Activated naive CD4-positive, alpha-beta T cell treated with anti-CD3 and anti-CD28 coated beads for 36 hours (primary cell): ENCODE results near the gene OPCML. TPM values are rescaled to one million over a fixed set of nuclear protein-coding genes. Genes with fewer than 3 reads are reported as not detected.

Experiments
- CTCF ChIA-PET: fragments of 350-600 bp; sonication (Branson Sonifier 250); formaldehyde crosslinking; loops from one replicate; lab custom pipeline; 2021; ENCODE audit warnings: antibody characterized with exemption; lab: Charles Lee
- DNase-seq: peaks from one replicate; pipeline ENCODE4 v3.0.0-alpha.2; 2020
- H3K27ac Mint-ChIP-seq: one replicate; pipeline ENCODE4 v1.8.0; 2021; ENCODE audit warnings: mild to moderate bottlenecking, mixed read lengths
- H3K27me3 Mint-ChIP-seq: one replicate; pipeline ENCODE4 v1.8.0; 2021; ENCODE audit warnings: low read depth, mixed read lengths
- H3K36me3 Mint-ChIP-seq: one replicate; pipeline ENCODE4 v1.8.0; 2021; ENCODE audit warnings: low read depth, mixed read lengths
- H3K4me1 Mint-ChIP-seq: one replicate; pipeline ENCODE4 v1.8.0; 2021; ENCODE audit warnings: low read depth, mixed read lengths
- H3K4me3 Mint-ChIP-seq: one replicate; pipeline ENCODE4 v1.8.0; 2021; ENCODE audit warnings: mild to moderate bottlenecking, moderate library complexity, mixed read lengths
- H3K9me3 Mint-ChIP-seq: one replicate; pipeline ENCODE4 v1.8.0; 2021; ENCODE audit warnings: mixed read lengths
- intact Hi-C: fragments of 100-400 bp; cut with micrococcal nuclease; formaldehyde crosslinking; loops from one replicate; pipeline ENCODE4 v1.15.1; 2023
- total RNA-seq, 2 experiments: library from RNA; stranded (reverse); gene quantifications; one replicate each; pipeline ENCODE4 v1.2.3, GENCODE V29; 2021

OPCML gene
- total RNA-seq, 2 experiments from 2014 or later = not detected

DNA sequence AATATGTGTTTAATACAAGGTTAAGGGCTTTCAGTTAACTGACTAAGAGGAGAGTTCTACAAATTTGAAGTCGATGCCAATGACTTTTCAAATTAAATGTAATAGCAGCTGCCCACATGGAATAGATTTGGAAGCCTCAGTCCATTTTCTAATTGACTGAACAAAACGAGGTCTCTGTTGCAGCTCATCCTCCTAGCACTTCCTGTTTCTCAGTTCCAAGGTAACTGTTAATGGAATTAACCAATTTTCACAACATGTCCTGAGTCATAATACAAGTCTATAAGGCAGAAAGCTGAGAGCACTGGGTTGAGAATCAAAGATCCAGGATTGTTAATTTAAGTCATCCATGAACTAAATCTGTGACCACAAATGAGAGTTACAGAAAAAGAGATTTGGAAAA lies 177.2 kb downstream of the OPCML start:
- Mint-ChIP-seq H3K4me3 (no peak overlapping the region), H3K4me1 (no peaks in the 10 kb centered on the region), H3K27ac (no peak overlapping the region), H3K36me3 (no peaks in the 10 kb centered on the region), H3K9me3 (peaks cover 3% of the 10 kb centered on the region), H3K27me3 (no peaks in the 10 kb centered on the region)
- intact Hi-C loops = no loop called here
- CTCF ChIA-PET = interaction anchor here (0.6 kb wide), 1 partner anchor 711 kb away, joined by 3 read pairs; no protein-coding TSS in a partner anchor
- DNase-seq = no peak

GRCh38 chr11:133354069-133354468 lies 178.2 kb downstream of the OPCML start:
- DNase-seq = no peak
- CTCF ChIA-PET = no interaction called here
- Mint-ChIP-seq H3K4me1 (no peaks in the 10 kb centered on the region), H3K27ac (no peak overlapping the region), H3K27me3 (no peaks in the 10 kb centered on the region), H3K4me3 (no peak overlapping the region), H3K9me3 (peaks cover 3% of the 10 kb centered on the region), H3K36me3 (no peaks in the 10 kb centered on the region)
- intact Hi-C loops = no loop called here

DNA sequence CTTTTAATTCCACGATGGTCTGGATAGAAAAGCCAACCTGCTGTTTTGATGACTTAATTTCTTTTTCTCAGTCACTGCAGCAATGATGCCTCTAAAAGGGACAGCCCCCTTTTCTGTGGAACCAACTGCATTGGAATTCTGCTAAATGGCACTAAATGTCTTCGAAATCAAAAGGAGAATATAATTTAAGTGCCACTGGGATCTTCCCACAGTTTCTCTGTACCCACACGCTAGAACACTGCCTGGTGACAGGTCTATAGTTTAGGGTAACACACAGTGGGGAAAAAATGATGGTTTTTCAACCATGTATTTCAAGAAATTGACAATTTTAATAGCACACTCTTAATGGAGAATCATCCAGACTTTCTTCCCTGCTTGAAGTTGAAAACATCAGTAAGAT lies 182.3 kb downstream of the OPCML start:
- intact Hi-C loops = no loop called here
- DNase-seq = no peak
- Mint-ChIP-seq H3K4me3 (no peak overlapping the region), H3K27ac (no peak overlapping the region), H3K27me3 (no peaks in the 10 kb centered on the region), H3K36me3 (no peaks in the 10 kb centered on the region), H3K9me3 (peaks cover 3% of the 10 kb centered on the region), H3K4me1 (no peaks in the 10 kb centered on the region)
- CTCF ChIA-PET = no interaction called here

- no peaks in the 10 kb centered on the region for H3K4me1 Mint-ChIP-seq
- H3K36me3 Mint-ChIP-seq = no peaks in the 10 kb centered on the region
- CTCF ChIA-PET = no interaction called here
- H3K27ac Mint-ChIP-seq = no peak overlapping the region
- no peak overlapping the region for H3K4me3 Mint-ChIP-seq
- no peak for DNase-seq
- H3K9me3 Mint-ChIP-seq = peaks cover 2% of the 10 kb centered on the region
- H3K27me3 Mint-ChIP-seq = no peaks in the 10 kb centered on the region
- intact Hi-C loops = no loop called here
Measured at GRCh38 chr11:133347988-133348387, 184.3 kb downstream of the OPCML start.

DNA sequence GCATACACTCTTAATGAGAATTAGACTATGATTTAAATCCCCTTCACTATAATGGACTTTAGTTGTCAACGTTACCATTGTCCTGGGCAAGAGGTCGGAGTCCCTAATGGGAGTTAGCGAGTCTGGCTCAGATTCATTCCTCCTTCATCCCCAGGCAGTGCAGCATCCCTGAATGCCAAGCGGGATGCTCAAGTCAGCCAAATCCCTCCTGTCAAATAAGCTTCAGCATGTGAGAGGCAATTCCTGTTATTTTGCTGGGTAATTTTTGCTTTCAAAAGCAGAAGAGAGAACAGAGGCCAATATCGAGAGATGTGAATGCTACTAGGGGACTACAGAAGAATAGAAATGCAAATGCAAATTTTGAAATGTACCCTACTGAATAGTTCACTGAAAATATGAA lies 186.2 kb downstream of the OPCML start:
- intact Hi-C loops = no loop called here
- Mint-ChIP-seq H3K9me3 (peaks cover 2% of the 10 kb centered on the region), H3K4me1 (no peaks in the 10 kb centered on the region), H3K36me3 (no peaks in the 10 kb centered on the region), H3K27ac (no peak overlapping the region), H3K4me3 (no peak overlapping the region), H3K27me3 (no peaks in the 10 kb centered on the region)
- DNase-seq = no peak
- CTCF ChIA-PET = no interaction called here

- H3K4me1 Mint-ChIP-seq = no peaks in the 10 kb centered on the region
- intact Hi-C loops = no loop called here
- CTCF ChIA-PET = no interaction called here
- H3K36me3 Mint-ChIP-seq = no peaks in the 10 kb centered on the region
- peaks cover 3% of the 10 kb centered on the region for H3K9me3 Mint-ChIP-seq
- H3K27me3 Mint-ChIP-seq = no peaks in the 10 kb centered on the region
- H3K27ac Mint-ChIP-seq = no peak overlapping the region
- no peak overlapping the region for H3K4me3 Mint-ChIP-seq
- DNase-seq = no peak
Measured at GRCh38 chr11:133343951-133344350, 188.3 kb downstream of the OPCML start.

GRCh38 chr11:133339495-133340140 lies 192.7 kb downstream of the OPCML start:
- Mint-ChIP-seq H3K27ac (no peak overlapping the region), H3K9me3 (peaks cover 4% of the 10 kb centered on the region), H3K36me3 (no peaks in the 10 kb centered on the region), H3K4me3 (no peak overlapping the region), H3K4me1 (no peaks in the 10 kb centered on the region), H3K27me3 (no peaks in the 10 kb centered on the region)
- DNase-seq = no peak
- CTCF ChIA-PET = interaction anchor here (0.6 kb wide), 1 partner anchor 284 kb away, joined by 3 read pairs; no protein-coding TSS in a partner anchor
- intact Hi-C loops = no loop called here

GRCh38 chr11:133338588-133338987 lies 193.7 kb downstream of the OPCML start:
- DNase-seq = no peak
- Mint-ChIP-seq H3K4me1 (no peaks in the 10 kb centered on the region), H3K27ac (no peak overlapping the region), H3K9me3 (peaks cover 8% of the 10 kb centered on the region), H3K27me3 (no peaks in the 10 kb centered on the region), H3K4me3 (no peak overlapping the region), H3K36me3 (no peaks in the 10 kb centered on the region)
- CTCF ChIA-PET = interaction anchor here (0.6 kb wide), 1 partner anchor 36 kb away, joined by 3 read pairs; no protein-coding TSS in a partner anchor
- intact Hi-C loops = no loop called here

GRCh38 chr11:133337951-133338418 lies 194.3 kb downstream of the OPCML start:
- intact Hi-C loops = no loop called here

GRCh38 chr11:133337193-133337592 lies 195.1 kb downstream of the OPCML start:
- H3K27me3 Mint-ChIP-seq = no peaks in the 10 kb centered on the region
- no peak overlapping the region for H3K27ac Mint-ChIP-seq
- H3K4me1 Mint-ChIP-seq = no peaks in the 10 kb centered on the region
- intact Hi-C loops = no loop called here
- H3K4me3 Mint-ChIP-seq = no peak overlapping the region
- no peaks in the 10 kb centered on the region for H3K36me3 Mint-ChIP-seq
- CTCF ChIA-PET = no interaction called here
- H3K9me3 Mint-ChIP-seq = peaks cover 11% of the 10 kb centered on the region
- no peak for DNase-seq

More at GRCh38 chr11:133337951-133338418, 194.3 kb downstream of the OPCML start:
- no peaks in the 10 kb centered on the region for H3K36me3 Mint-ChIP-seq
- no peaks in the 10 kb centered on the region for H3K4me1 Mint-ChIP-seq
- no peak overlapping the region for H3K27ac Mint-ChIP-seq
- peaks cover 11% of the 10 kb centered on the region for H3K9me3 Mint-ChIP-seq
- CTCF ChIA-PET = no interaction called here
- H3K4me3 Mint-ChIP-seq = no peak overlapping the region
- no peak for DNase-seq
- no peaks in the 10 kb centered on the region for H3K27me3 Mint-ChIP-seq

DNA sequence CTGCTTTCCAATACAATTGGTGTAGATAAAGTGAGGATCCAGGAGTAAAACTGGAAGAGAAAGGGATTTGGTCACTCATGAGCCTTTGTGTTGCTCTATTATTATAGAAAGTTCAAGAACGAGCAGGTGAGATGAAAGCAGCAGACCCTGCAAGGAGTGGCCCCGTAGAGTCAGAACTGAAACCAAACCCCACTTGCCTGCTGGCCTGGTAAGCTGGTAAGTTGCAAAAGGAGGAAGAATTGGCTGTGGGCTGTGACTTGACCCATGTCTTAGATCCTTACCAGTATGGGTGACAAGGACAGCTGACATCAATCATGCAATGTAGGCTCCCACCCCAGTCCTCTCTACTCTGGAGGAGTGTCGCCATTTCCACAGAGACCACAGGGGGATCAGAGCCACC lies 201.3 kb downstream of the OPCML start:
- intact Hi-C loops = no loop called here
- Mint-ChIP-seq H3K36me3 (no peaks in the 10 kb centered on the region), H3K27ac (no peak overlapping the region), H3K9me3 (peaks cover 15% of the 10 kb centered on the region), H3K4me3 (no peak overlapping the region), H3K4me1 (no peaks in the 10 kb centered on the region), H3K27me3 (no peaks in the 10 kb centered on the region)
- DNase-seq = no peak
- CTCF ChIA-PET = no interaction called here

GRCh38 chr11:133326849-133327248 lies 205.5 kb downstream of the OPCML start:
- Mint-ChIP-seq H3K27ac (no peak overlapping the region), H3K9me3 (peaks cover 5% of the 10 kb centered on the region), H3K4me1 (no peaks in the 10 kb centered on the region), H3K4me3 (no peak overlapping the region), H3K36me3 (no peaks in the 10 kb centered on the region), H3K27me3 (peaks cover 4% of the 10 kb centered on the region)
- intact Hi-C loops = no loop called here
- DNase-seq = no peak
- CTCF ChIA-PET = no interaction called here

GRCh38 chr11:133326332-133326731 lies 206.0 kb downstream of the OPCML start:
- CTCF ChIA-PET = no interaction called here
- H3K27ac Mint-ChIP-seq = no peak overlapping the region

More at GRCh38 chr11:133326332-133326731, 206.0 kb downstream of the OPCML start:
- Mint-ChIP-seq H3K4me3 (no peak overlapping the region), H3K27me3 (peaks cover 5% of the 10 kb centered on the region), H3K9me3 (peaks cover 5% of the 10 kb centered on the region), H3K36me3 (no peaks in the 10 kb centered on the region), H3K4me1 (no peaks in the 10 kb centered on the region)
- intact Hi-C loops = no loop called here
- DNase-seq = no peak
